GM21576 (cell line): ENCODE data around the gene MAMLD1.

Experiments
- ATAC-seq: cut with Tn5 transposase; IDR thresholded peaks from one replicate; pipeline ENCODE4 v1.9.1; 2021; ENCODE audit warnings: mild to moderate bottlenecking, moderate library complexity; ENCODE audit not compliant: unreplicated experiment

Gene MAMLD1

DNA sequence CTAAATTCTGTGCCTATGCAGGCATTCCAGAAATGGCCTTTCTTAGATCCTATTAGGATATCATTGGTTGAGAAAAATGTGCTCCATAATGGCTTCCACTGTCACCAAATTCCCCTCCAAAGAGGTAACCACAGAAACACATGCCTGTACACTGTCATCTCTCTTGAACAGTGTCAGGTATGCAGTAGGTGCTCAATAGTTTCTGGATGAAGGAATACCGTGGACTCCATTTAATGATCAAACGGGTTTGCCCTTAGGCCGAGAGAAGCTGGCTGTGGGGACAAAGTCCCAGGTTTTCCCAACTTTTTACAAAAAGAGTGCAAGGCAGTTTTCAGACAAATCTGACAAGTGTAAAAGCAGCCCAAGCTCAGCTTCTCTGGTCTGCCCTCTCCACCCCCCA, 188.8 kb downstream of the MAMLD1 start:
- no peak for ATAC-seq

DNA sequence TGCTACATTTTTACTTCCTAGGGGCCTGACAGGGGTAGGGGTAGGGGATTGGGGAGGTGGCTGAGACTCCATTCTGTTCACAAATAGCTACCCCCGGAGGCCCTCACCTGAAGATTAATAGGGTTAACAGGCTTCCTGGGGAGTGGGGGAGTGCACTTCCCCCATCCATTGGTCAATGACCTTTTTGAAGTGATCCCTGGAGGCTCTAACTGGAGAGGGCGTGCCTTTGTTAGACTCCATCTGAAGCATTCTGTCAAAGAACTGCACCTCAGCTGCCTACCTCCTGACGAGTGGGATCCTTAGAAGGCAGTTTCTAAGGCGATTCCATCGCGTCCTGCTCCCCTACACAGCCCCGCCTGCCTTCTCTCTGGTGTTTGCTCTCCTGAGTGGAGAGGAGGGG, 195.3 kb downstream of the MAMLD1 start:
- ATAC-seq, result no peak
